Small intestine (tissue), 7 donors: ENCODE data around the gene DOP1A. TPM values are rescaled to one million over a fixed set of nuclear protein-coding genes. Genes with fewer than 3 reads are reported as not detected.

ENCODE experiments used
- DNase-seq, 2 donors: peaks; one replicate each; pipeline versions ENCODE4 v3.0.0 to v3.0.0-alpha.2; 2013
- FAIRE-seq: peaks from 2 replicates; lab custom pipeline; 2012; peaks lifted over from hg19 to GRCh38; lab: Jason Lieb, UNC
- H3K27ac ChIP-seq, 3 donors: one replicate each; pipeline ENCODE4 v1.5.1; 2013; ENCODE audit warnings: low read length in 2 of 3, mild to moderate bottlenecking in 2 of 3, control low read depth in 1 of 3, inconsistent platforms in 1 of 3, low read depth in 1 of 3, moderate library complexity in 1 of 3
- H3K27me3 ChIP-seq, 3 donors: one replicate each; pipeline ENCODE4 v1.6.1; 2013; ENCODE audit warnings: low read length in 3 of 3, inconsistent platforms in 1 of 3; ENCODE audit not compliant: control insufficient read depth in 3 of 3, insufficient read depth in 3 of 3
- H3K36me3 ChIP-seq, 3 donors: one replicate each; pipeline ENCODE4 v1.6.1; 2013; ENCODE audit warnings: low read length in 3 of 3, inconsistent platforms in 1 of 3, low read depth in 1 of 3, mild to moderate bottlenecking in 1 of 3, moderate library complexity in 1 of 3; ENCODE audit not compliant: control insufficient read depth in 3 of 3, insufficient read depth in 2 of 3
- H3K4me1 ChIP-seq, 3 donors: one replicate each; pipeline ENCODE4 v1.6.1; 2013; ENCODE audit warnings: low read length in 2 of 3, inconsistent platforms in 1 of 3, low read depth in 1 of 3, mild to moderate bottlenecking in 1 of 3, moderate library complexity in 1 of 3; ENCODE audit not compliant: control insufficient read depth in 3 of 3, insufficient read depth in 2 of 3
- H3K4me3 ChIP-seq, 3 donors: one replicate each; pipeline ENCODE4 v1.5.1; 2013; ENCODE audit warnings: low read length in 3 of 3, control low read depth in 1 of 3, inconsistent platforms in 1 of 3, low read depth in 1 of 3, mild to moderate bottlenecking in 1 of 3, moderate library complexity in 1 of 3
- H3K9me3 ChIP-seq, 2 donors: one replicate each; pipeline ENCODE4 v1.6.1; 2013; ENCODE audit warnings: low read depth in 1 of 2, low read length in 1 of 2; ENCODE audit not compliant: control insufficient read depth in 2 of 2, insufficient read depth in 1 of 2
- WGBS, 3 donors: extraction: QIAGEN DNeasy Blood & Tissue Kit; methylation state at CpG; one replicate each; pipeline ENCODE4 v1.1.7; 2013; 5-methylcytosine and 5-hydroxymethylcytosine counted together
- polyA plus RNA-seq, 4 donors: library from polyadenylated mRNA; stranded (reverse) in 3 of 4; unstranded in 1 of 4; fragments of 200-250 nt in 3 of 4; fragments of 120-200 nt in 1 of 4; gene quantifications; one replicate each; pipeline versions ENCODE4 v1.2.1 to v1.2.3, GENCODE V29; 2013
- donor health status: healthy with polysubstance abuse.
- donor health status: control.
- donor health status: control.
- donor health status: Bipolar disorder and iron deficiency.
- donor health status: healthy.

DOP1A gene
- polyA plus RNA-seq, 4 donors, result 5.9 to 34.7 (median 9.3) TPM

GRCh38 chr6:83069633-83070032, 2.2 kb downstream of the DOP1A start:
- H3K4me1 ChIP-seq, result peaks cover 0 to 17% (median 2%) of the 10 kb centered on the region in 3 donors
- H3K27ac ChIP-seq, result peak overlapping the region in 1 of 3 donors; percentile 97
- no peaks in the 10 kb centered on the region for H3K36me3 ChIP-seq
- FAIRE-seq (no peak), DNase-seq (no peak)
- H3K9me3 ChIP-seq, result no peaks in the 10 kb centered on the region
- no peaks in the 10 kb centered on the region for H3K27me3 ChIP-seq
- H3K4me3 ChIP-seq, result no peak overlapping the region

GRCh38 chr6:83071023-83071422, 3.6 kb downstream of the DOP1A start:
- no peaks in the 10 kb centered on the region for H3K36me3 ChIP-seq
- H3K27ac ChIP-seq, result peak overlapping the region; percentile 41 to 60 (median 45)
- DNase-seq (peak; percentile 34 to 42), FAIRE-seq (no peak)
- no peaks in the 10 kb centered on the region for H3K9me3 ChIP-seq
- H3K4me3 ChIP-seq, result no peak overlapping the region
- 63 to 72% (median 69%) methylated on average over 4 of the region's 4 CpGs for WGBS, 3 donors
- H3K27me3 ChIP-seq, result no peaks in the 10 kb centered on the region
- peaks cover 0 to 15% (median 2%) of the 10 kb centered on the region in 3 donors for H3K4me1 ChIP-seq

- no peak for DNase-seq
- Histone ChIP-seq H3K27me3 (no peaks in the 10 kb centered on the region), H3K27ac (no peak overlapping the region), H3K9me3 (no peaks in the 10 kb centered on the region), H3K36me3 (no peaks in the 10 kb centered on the region), H3K4me3 (no peak overlapping the region), H3K4me1 (peaks cover 0 to 14% (median 2%) of the 10 kb centered on the region in 3 donors)
- 37 to 82% (median 75%) methylated on average over 1 of the region's 1 CpG for WGBS, 3 donors
- FAIRE-seq, result peak; percentile 84
Observed at GRCh38 chr6:83071707-83072106, 4.2 kb downstream of the DOP1A start.

- WGBS, 3 donors, result 90 to 97% (median 95%) methylated on average over 2 of the region's 2 CpGs
- Histone ChIP-seq H3K4me1 (peaks cover 0 to 14% (median 2%) of the 10 kb centered on the region in 3 donors), H3K36me3 (no peaks in the 10 kb centered on the region), H3K9me3 (no peaks in the 10 kb centered on the region), H3K27me3 (no peaks in the 10 kb centered on the region), H3K4me3 (no peak overlapping the region), H3K27ac (no peak overlapping the region)
- DNase-seq (no peak), FAIRE-seq (no peak)
Observed at GRCh38 chr6:83072726-83073125, 5.3 kb downstream of the DOP1A start.

- no peaks in the 10 kb centered on the region for H3K9me3 ChIP-seq
- no peak for FAIRE-seq
- DNase-seq, result no peak
- H3K27ac ChIP-seq, result no peak overlapping the region
- 81 to 100% (median 95%) methylated on average over 1 of the region's 1 CpG for WGBS, 3 donors
- H3K4me1 ChIP-seq, result peaks cover 0 to 14% (median 2%) of the 10 kb centered on the region in 3 donors
- H3K27me3 ChIP-seq, result no peaks in the 10 kb centered on the region
- no peak overlapping the region for H3K4me3 ChIP-seq
- no peaks in the 10 kb centered on the region for H3K36me3 ChIP-seq
Observed at GRCh38 chr6:83073615-83074014, 6.1 kb downstream of the DOP1A start.

GRCh38 chr6:83083476-83083875, 16.0 kb downstream of the DOP1A start:
- H3K4me1 ChIP-seq, result no peaks in the 10 kb centered on the region
- no peak overlapping the region for H3K27ac ChIP-seq
- no peak overlapping the region for H3K4me3 ChIP-seq
- no peak for FAIRE-seq
- 37 to 59% (median 56%) methylated on average over 1 of the region's 1 CpG for WGBS, 3 donors
- DNase-seq, result no peak
- H3K9me3 ChIP-seq, result no peaks in the 10 kb centered on the region
- no peaks in the 10 kb centered on the region for H3K27me3 ChIP-seq
- peaks cover 0 to 2% (median 0%) of the 10 kb centered on the region in 3 donors for H3K36me3 ChIP-seq

GRCh38 chr6:83086751-83087150, 19.3 kb downstream of the DOP1A start:
- H3K27ac ChIP-seq, result no peak overlapping the region
- no peak overlapping the region for H3K4me3 ChIP-seq
- no peaks in the 10 kb centered on the region for H3K36me3 ChIP-seq
- 49 to 78% (median 54%) methylated on average over 2 of the region's 2 CpGs for WGBS, 3 donors
- DNase-seq, result no peak
- H3K27me3 ChIP-seq, result no peaks in the 10 kb centered on the region
- no peaks in the 10 kb centered on the region for H3K4me1 ChIP-seq
- no peak for FAIRE-seq
- no peaks in the 10 kb centered on the region for H3K9me3 ChIP-seq

GRCh38 chr6:83092756-83093399, 25.4 kb downstream of the DOP1A start:
- Histone ChIP-seq H3K36me3 (peaks cover 0 to 3% (median 2%) of the 10 kb centered on the region in 3 donors), H3K9me3 (no peaks in the 10 kb centered on the region), H3K4me1 (no peaks in the 10 kb centered on the region), H3K27ac (no peak overlapping the region), H3K4me3 (no peak overlapping the region), H3K27me3 (no peaks in the 10 kb centered on the region)
- DNase-seq (no peak), FAIRE-seq (no peak)
- 68 to 85% (median 72%) methylated on average over 3 of the region's 3 CpGs for WGBS, 3 donors

- WGBS, 3 donors, result 86 to 89% (median 86%) methylated on average over 2 of the region's 2 CpGs
- H3K9me3 ChIP-seq, result no peaks in the 10 kb centered on the region
- H3K27ac ChIP-seq, result no peak overlapping the region
- FAIRE-seq, result no peak
- no peak overlapping the region for H3K4me3 ChIP-seq
- no peaks in the 10 kb centered on the region for H3K27me3 ChIP-seq
- no peaks in the 10 kb centered on the region for H3K4me1 ChIP-seq
- no peak for DNase-seq
- H3K36me3 ChIP-seq, result peaks cover 0 to 9% (median 7%) of the 10 kb centered on the region in 3 donors
Observed at GRCh38 chr6:83096791-83097190, 29.3 kb downstream of the DOP1A start.
